B cell (primary cell): Measurements from ENCODE around the gene FDX1. TPM values are rescaled to one million over a fixed set of nuclear protein-coding genes. Genes with fewer than 3 reads are reported as not detected.

ENCODE experiments used
- ATAC-seq: fragments of 200-7000 bp; cut with Tn5 transposase; one replicate; pipeline ENCODE4 v1.10.0; 2021; ENCODE audit warnings: low read depth, mild to moderate bottlenecking, moderate number of reproducible peaks, moderate library complexity
- CTCF ChIA-PET: fragments of 350-600 bp; sonication (Branson Sonifier 250); formaldehyde crosslinking; loops from one replicate; lab custom pipeline; 2021; ENCODE audit warnings: antibody characterized with exemption, inconsistent platforms; lab: Charles Lee
- POLR2A ChIA-PET: fragments of 350-600 bp; sonication (Branson Sonifier 250); formaldehyde crosslinking; loops from one replicate; lab custom pipeline; 2021; ENCODE audit warnings: antibody characterized with exemption; lab: Charles Lee
- DNase-seq: peaks from one replicate; pipeline ENCODE4 v3.0.0; 2013
- H2AFZ ChIP-seq: 2 replicates; pipeline ENCODE4 v1.6.1; 2012; ENCODE audit warnings: mild to moderate bottlenecking, low read depth, low read length; ENCODE audit not compliant: insufficient read depth, poor library complexity, severe bottlenecking
- H3K27ac ChIP-seq, 2 donors: 1 replicate in 1 of 2; 2 replicates in 1 of 2; pipeline ENCODE4 v1.5.1; 2012 to 2013; ENCODE audit warnings: low read length in 2 of 2, mild to moderate bottlenecking in 2 of 2, moderate library complexity in 1 of 2
- H3K27me3 ChIP-seq, 4 experiments: fragments of 200-600 bp in 1 of 4; sonication (generic) in 1 of 4; replicated peaks in 1 of 4; 1 replicate in 2 of 4; 2 replicates in 2 of 4; pipeline versions ENCODE4 v1.6.1 to v1.7.0; 2013 to 2016; ENCODE audit warnings: low read length in 3 of 4, mild to moderate bottlenecking in 2 of 4, mixed read lengths in 1 of 4, moderate library complexity in 1 of 4; ENCODE audit not compliant: insufficient read depth in 4 of 4, control insufficient read depth in 3 of 4; ENCODE audit errors: control extremely low read depth in 1 of 4
- H3K36me3 ChIP-seq, 2 experiments: replicated peaks in 1 of 2; 1 replicate in 1 of 2; 2 replicates in 1 of 2; pipeline versions ENCODE4 v1.6.1 to v1.7.1; 2013; ENCODE audit warnings: low read length in 1 of 2; ENCODE audit not compliant: insufficient read depth in 2 of 2, control insufficient read depth in 1 of 2; ENCODE audit errors: control extremely low read depth in 1 of 2, extremely low read depth in 1 of 2
- H3K4me1 ChIP-seq, 2 donors: fragments of 200-600 bp in 1 of 2; sonication (generic) in 1 of 2; 1 replicate in 1 of 2; 2 replicates in 1 of 2; pipeline versions ENCODE4 v1.5.1 to v1.6.1; 2013 to 2017; ENCODE audit warnings: low read length in 2 of 2; ENCODE audit not compliant: control insufficient read depth in 2 of 2, insufficient read depth in 2 of 2
- H3K4me2 ChIP-seq: replicated peaks from 2 replicates; pipeline ENCODE3; 2012; ENCODE audit warnings: mild to moderate bottlenecking, low read depth, low read length; ENCODE audit not compliant: poor library complexity, severe bottlenecking
- H3K4me3 ChIP-seq, 5 experiments: fragments of 200-600 bp in 1 of 5; sonication (generic) in 1 of 5; 1 replicate in 3 of 5; 2 replicates in 2 of 5; pipeline versions ENCODE4 v1.5.1 to v1.7.0; 2011 to 2016; ENCODE audit warnings: low read length in 4 of 5, mild to moderate bottlenecking in 4 of 5, low read depth in 2 of 5, control low read depth in 1 of 5, moderate library complexity in 1 of 5; ENCODE audit not compliant: insufficient read depth in 1 of 5; ENCODE audit errors: control extremely low read depth in 1 of 5, extremely low read depth in 1 of 5
- H3K79me2 ChIP-seq: fragments of 200-600 bp; sonication (generic); one replicate; pipeline ENCODE4 v1.6.0; 2016; ENCODE audit warnings: low read length; ENCODE audit not compliant: control insufficient read depth, insufficient read depth
- H3K9ac ChIP-seq: fragments of 200-600 bp; sonication (generic); 2 replicates; pipeline ENCODE4 v1.6.1; 2017; ENCODE audit warnings: mild to moderate bottlenecking, low read length, moderate library complexity
- H3K9me3 ChIP-seq, 3 donors: one replicate each; pipeline versions ENCODE4 v1.6.1 to v1.7.1; 2013; ENCODE audit warnings: low read length in 2 of 3; ENCODE audit not compliant: control insufficient read depth in 2 of 3, insufficient read depth in 1 of 3; ENCODE audit errors: control extremely low read depth in 1 of 3
- H4K20me1 ChIP-seq: 2 replicates; pipeline ENCODE4 v1.6.0; 2012; ENCODE audit warnings: mild to moderate bottlenecking, low read length; ENCODE audit not compliant: insufficient read depth, control insufficient read depth, poor library complexity, severe bottlenecking
- H3K27ac Mint-ChIP-seq: one replicate; pipeline ENCODE4 v1.8.0; 2021; ENCODE audit warnings: mixed read lengths
- H3K27me3 Mint-ChIP-seq: one replicate; pipeline ENCODE4 v1.8.0; 2021; ENCODE audit warnings: mixed read lengths
- H3K4me1 Mint-ChIP-seq: one replicate; pipeline ENCODE4 v1.8.0; 2021; ENCODE audit warnings: mixed read lengths
- H3K4me3 Mint-ChIP-seq: one replicate; pipeline ENCODE4 v1.8.0; 2021; ENCODE audit warnings: mixed read lengths
- H3K9me3 Mint-ChIP-seq: one replicate; pipeline ENCODE4 v1.8.0; 2022; ENCODE audit warnings: mixed read lengths; ENCODE audit not compliant: insufficient read depth
- CTCF ChIP-seq: fragments of 200-600 bp; IDR thresholded peaks from one replicate; pipeline ENCODE4 v1.8.0; 2022; ENCODE audit warnings: antibody characterized with exemption, mild to moderate bottlenecking
- EZH2 ChIP-seq: IDR thresholded peaks from 2 replicates; pipeline ENCODE4 v1.6.1; 2012; ENCODE audit warnings: borderline replicate concordance, low read depth, mild to moderate bottlenecking, moderate library complexity, low read length; ENCODE audit not compliant: insufficient read depth, poor library complexity, severe bottlenecking
- WGBS: methylation state at CpG from one replicate; pipeline ENCODE4 v1.1.5; 2013; ENCODE audit warnings: missing lambda C conversion rate; ENCODE audit not compliant: insufficient coverage; 5-methylcytosine and 5-hydroxymethylcytosine counted together
- intact Hi-C: fragments of 100-400 bp; cut with micrococcal nuclease; formaldehyde crosslinking; loops from one replicate; pipeline ENCODE4 v1.10.0; 2022
- polyA plus RNA-seq: library from polyadenylated mRNA; depleted of rRNA; stranded (reverse); fragments of >200 nt; gene quantifications from 2 replicates; pipeline ENCODE4 v1.2.3, GENCODE V29; 2012
- total RNA-seq, 2 donors: library from RNA; stranded (reverse); fragments of 120-200 nt in 1 of 2; gene quantifications; 1 replicate in 1 of 2; 2 replicates in 1 of 2; pipeline versions ENCODE4 v1.2.3 to v1.2.4, GENCODE V29; 2013 to 2022

FDX1 gene
- total and polyA plus RNA-seq, 2 donors (not counting 1 experiment from before 2014, with no cell fraction given), result 3.5 to 11.2 TPM

DNA sequence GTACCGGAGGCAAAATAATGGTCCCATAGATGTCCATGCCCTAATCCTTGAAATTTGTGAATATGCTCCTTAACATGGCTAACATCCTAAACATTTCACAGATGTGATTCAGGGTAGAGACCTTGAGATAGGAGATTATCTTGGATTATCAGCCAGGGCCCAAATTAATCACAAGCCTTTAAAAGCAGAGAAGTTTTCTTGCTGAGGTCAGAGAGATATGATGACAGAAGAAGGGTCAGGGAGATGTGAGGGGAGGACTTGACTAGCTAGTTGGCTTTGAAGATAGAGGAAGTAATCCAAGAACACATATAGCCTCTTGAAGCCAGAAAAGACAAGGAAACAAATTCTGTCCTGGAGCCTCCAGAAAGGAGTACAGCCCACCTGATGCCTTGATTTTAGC is 19.1 kb upstream of the FDX1 start:
- Histone ChIP-seq H3K27me3 (no peaks in the 10 kb centered on the region), H4K20me1 (no peaks in the 10 kb centered on the region), H3K9me3 (peaks cover 0 to 12% (median 0%) of the 10 kb centered on the region in 3 donors), H3K79me2 (no peaks in the 10 kb centered on the region), H3K4me3 (no peak overlapping the region), H3K9ac (no peak overlapping the region), H2AFZ (no peak overlapping the region), H3K27ac (no peak overlapping the region), H3K4me2 (no peak overlapping the region), H3K4me1 (no peaks in the 10 kb centered on the region), H3K36me3 (no peaks in the 10 kb centered on the region)
- ChIA-PET POLR2A (no interaction called here), CTCF (interaction anchor here (0.7 kb wide), 1 partner anchor 1697 kb away, joined by 3 read pairs; no protein-coding TSS in a partner anchor)
- no CpG with 5 or more reads among the region's 1 CpG for WGBS
- Mint-ChIP-seq H3K9me3 (no peaks in the 10 kb centered on the region), H3K4me1 (no peaks in the 10 kb centered on the region), H3K4me3 (no peak overlapping the region), H3K27ac (no peak overlapping the region), H3K27me3 (peaks cover 15% of the 10 kb centered on the region)
- no peak for ATAC-seq
- intact Hi-C loops, result no loop called here
- no peak for DNase-seq
- TF ChIP-seq CTCF (no peak), EZH2 (no peak)

GRCh38 chr11:110415081-110415480 is 14.7 kb upstream of the FDX1 start:
- no peaks in the 10 kb centered on the region for H3K4me1 Mint-ChIP-seq

More at GRCh38 chr11:110415081-110415480, 14.7 kb upstream of the FDX1 start:
- Histone ChIP-seq H3K36me3 (no peaks in the 10 kb centered on the region), H3K27ac (no peak overlapping the region), H3K9ac (no peak overlapping the region), H4K20me1 (no peaks in the 10 kb centered on the region), H2AFZ (no peak overlapping the region), H3K4me1 (no peaks in the 10 kb centered on the region), H3K9me3 (peaks cover 0 to 7% (median 0%) of the 10 kb centered on the region in 3 donors), H3K4me2 (no peak overlapping the region), H3K27me3 (peaks cover 0 to 6% (median 0%) of the 10 kb centered on the region in 4 experiments), H3K79me2 (no peaks in the 10 kb centered on the region), H3K4me3 (no peak overlapping the region)
- DNase-seq, result no peak
- intact Hi-C loops, result no loop called here
- H3K9me3 Mint-ChIP-seq, result no peaks in the 10 kb centered on the region
- no peak overlapping the region for H3K27ac Mint-ChIP-seq
- no peak for TF ChIP-seq CTCF
- TF ChIP-seq EZH2, result no peak
- H3K4me3 Mint-ChIP-seq, result no peak overlapping the region
- ATAC-seq, result no peak
- H3K27me3 Mint-ChIP-seq, result peaks cover 8% of the 10 kb centered on the region
- CTCF ChIA-PET, result interaction anchor here (1.4 to 1.6 kb wide), 2 partner anchors 11 to 15 kb away, joined by 4 to 6 read pairs; partner anchors contain the start of gene FDX1
- no CpG with 5 or more reads among the region's 2 CpGs for WGBS
- POLR2A ChIA-PET, result no interaction called here
